Keratinocyte (primary cell): ENCODE results near the gene PNMA1. TPM values are rescaled to one million over a fixed set of nuclear protein-coding genes. Genes with fewer than 3 reads are reported as not detected.

Source experiments
- DNase-seq: peaks from one replicate; pipeline ENCODE4 v3.0.0-alpha.2; 2011; ENCODE audit warnings: low read depth, missing footprints, low spot score
- FAIRE-seq: peaks from 2 replicates; lab custom pipeline; 2011; peaks lifted over from hg19 to GRCh38; lab: Jason Lieb, UNC
- H2AFZ ChIP-seq: 2 replicates; pipeline ENCODE4 v1.6.0; 2012; ENCODE audit warnings: low read length, control low read depth, inconsistent platforms; ENCODE audit not compliant: control insufficient read depth
- H3K27ac ChIP-seq: 2 replicates; pipeline ENCODE4 v1.5.1; 2011; ENCODE audit warnings: low read length; ENCODE audit not compliant: control insufficient read depth, insufficient read depth
- H3K27me3 ChIP-seq: 3 replicates; pipeline ENCODE4 v1.6.0; 2011; ENCODE audit warnings: low read length; ENCODE audit not compliant: control insufficient read depth, insufficient read depth; ENCODE audit errors: extremely low read depth
- H3K36me3 ChIP-seq, 2 experiments: 2 replicates in 1 of 2; 3 replicates in 1 of 2; pipeline ENCODE4 v1.5.1; 2011; ENCODE audit warnings: low read length in 2 of 2, mild to moderate bottlenecking in 1 of 2; ENCODE audit not compliant: control insufficient read depth in 2 of 2, insufficient read depth in 2 of 2; ENCODE audit errors: extremely low read depth in 1 of 2
- H3K4me1 ChIP-seq: 3 replicates; pipeline ENCODE4 v1.5.1; 2011; ENCODE audit warnings: low read length; ENCODE audit not compliant: control insufficient read depth, insufficient read depth; ENCODE audit errors: extremely low read depth
- H3K4me2 ChIP-seq: 3 replicates; pipeline ENCODE4 v1.6.0; 2011; ENCODE audit warnings: low read depth, low read length; ENCODE audit not compliant: control insufficient read depth, insufficient read depth; ENCODE audit errors: extremely low read depth
- H3K4me3 ChIP-seq, 3 experiments: fragments of 200-600 bp in 1 of 3; sonication (generic) in 1 of 3; 2 replicates in 2 of 3; 3 replicates in 1 of 3; pipeline ENCODE4 v1.5.1; 2011 to 2016; ENCODE audit warnings: low read length in 3 of 3, mild to moderate bottlenecking in 3 of 3, control low read depth in 2 of 3, inconsistent platforms in 1 of 3, low read depth in 1 of 3, mixed read lengths in 1 of 3, mixed run types in 1 of 3, moderate library complexity in 1 of 3; ENCODE audit not compliant: control insufficient read depth in 2 of 3, insufficient read depth in 2 of 3; ENCODE audit errors: extremely low read depth in 1 of 3
- H3K79me2 ChIP-seq: 2 replicates; pipeline ENCODE4 v1.6.0; 2012; ENCODE audit warnings: low read length; ENCODE audit not compliant: control insufficient read depth, insufficient read depth
- H3K9ac ChIP-seq: 3 replicates; pipeline ENCODE4 v1.6.0; 2011; ENCODE audit warnings: low read length; ENCODE audit not compliant: control insufficient read depth, insufficient read depth; ENCODE audit errors: extremely low read depth
- H3K9me1 ChIP-seq: 3 replicates; pipeline ENCODE4 v1.6.0; 2011; ENCODE audit warnings: low read length; ENCODE audit not compliant: control insufficient read depth, insufficient read depth; ENCODE audit errors: extremely low read depth
- H3K9me3 ChIP-seq: 2 replicates; pipeline ENCODE4 v1.5.1; 2012; ENCODE audit warnings: low read depth, low read length; ENCODE audit not compliant: control insufficient read depth
- H4K20me1 ChIP-seq: 3 replicates; pipeline ENCODE4 v1.6.0; 2011; ENCODE audit warnings: low read length; ENCODE audit not compliant: control insufficient read depth, insufficient read depth; ENCODE audit errors: extremely low read depth
- CTCF ChIP-seq, 3 experiments: IDR thresholded peaks in 1 of 3; conservative IDR thresholded peaks in 1 of 3; optimal IDR thresholded peaks in 1 of 3; 2 replicates in 2 of 3; 3 replicates in 1 of 3; pipeline versions ENCODE3 to v1.5.1; 2011; ENCODE audit warnings: low read length in 3 of 3, mild to moderate bottlenecking in 3 of 3, moderate library complexity in 2 of 3, control low read depth in 1 of 3, inconsistent platforms in 1 of 3; ENCODE audit not compliant: insufficient read depth in 2 of 3; ENCODE audit errors: extremely low read depth in 1 of 3
- EZH2 ChIP-seq: IDR thresholded peaks from one replicate; pipeline ENCODE4 v1.6.1; 2012; ENCODE audit warnings: inconsistent platforms, mild to moderate bottlenecking, low read length, moderate library complexity
- dilution Hi-C: fragments of 300-500 bp; cut with MboI; formaldehyde crosslinking; loops from one replicate; pipeline ENCODE4 v1.7.0; 2020; ENCODE audit warnings: low sequenced_read_pairs; ENCODE audit not compliant: extremely low pct_ligation_motif_present
- polyA plus RNA-seq, 5 experiments: library from polyadenylated mRNA; depleted of rRNA in 3 of 5; stranded (reverse) in 3 of 5; stranded (forward) in 1 of 5; unstranded in 1 of 5; fragments of >200 nt; gene quantifications; 1 replicate in 1 of 5; 2 replicates in 3 of 5; 3 replicates in 1 of 5; pipeline versions ENCODE4 v1.2.1 to v1.2.3, GENCODE V29; 2011 to 2012; ENCODE audit warnings: missing spikeins in 2 of 5, low read depth in 1 of 5, low replicate concordance in 1 of 5

PNMA1 gene
- polyA plus RNA-seq, 1 donor (not counting 4 experiments of a cell fraction or from before 2014, with no cell fraction given), result 8.2 TPM

- Histone ChIP-seq H3K4me3 (no peak overlapping the region), H3K79me2 (no peaks in the 10 kb centered on the region), H2AFZ (no peak overlapping the region), H4K20me1 (no peaks in the 10 kb centered on the region), H3K4me2 (no peak overlapping the region), H3K27ac (no peak overlapping the region), H3K27me3 (no peaks in the 10 kb centered on the region), H3K9me1 (no peaks in the 10 kb centered on the region), H3K9ac (no peak overlapping the region), H3K36me3 (no peaks in the 10 kb centered on the region), H3K9me3 (no peaks in the 10 kb centered on the region), H3K4me1 (peaks cover 10% of the 10 kb centered on the region)
- dilution Hi-C loops, result no loop called here
- FAIRE-seq, result no peak
- TF ChIP-seq EZH2 (no peak), CTCF (optimal IDR thresholded peaks at IDR 0.05 in 1 of 3, IDR thresholded peaks at IDR 0.05 in 1 of 3, conservative IDR thresholded peaks at IDR 0.05 in 1 of 3; ENCODE audit: extremely low read depth in 1 of 3, insufficient read depth in 2 of 3, low read length in 3 of 3) (no peak)
- DNase-seq, result no peak
These were observed 18.2 kb downstream of the PNMA1 start for GRCh38 chr14:73695997-73696396.

- Histone ChIP-seq H3K9me3 (no peaks in the 10 kb centered on the region), H3K9me1 (no peaks in the 10 kb centered on the region), H3K4me1 (peaks cover 10% of the 10 kb centered on the region), H3K36me3 (no peaks in the 10 kb centered on the region), H3K27me3 (no peaks in the 10 kb centered on the region), H3K27ac (no peak overlapping the region), H3K4me3 (no peak overlapping the region), H3K4me2 (no peak overlapping the region), H2AFZ (no peak overlapping the region), H4K20me1 (no peaks in the 10 kb centered on the region), H3K9ac (no peak overlapping the region), H3K79me2 (no peaks in the 10 kb centered on the region)
- FAIRE-seq, result no peak
- dilution Hi-C loops, result no loop called here
- TF ChIP-seq CTCF (optimal IDR thresholded peaks at IDR 0.05 in 1 of 3, IDR thresholded peaks at IDR 0.05 in 1 of 3, conservative IDR thresholded peaks at IDR 0.05 in 1 of 3; ENCODE audit: extremely low read depth in 1 of 3, insufficient read depth in 2 of 3, low read length in 3 of 3), result no peak
- TF ChIP-seq EZH2, result no peak
- no peak for DNase-seq
These were observed 19.1 kb downstream of the PNMA1 start for GRCh38 chr14:73695082-73695481.
